Measurements from ENCODE around the gene CACNA1C. TPM values are rescaled to one million over a fixed set of nuclear protein-coding genes. Genes with fewer than 3 reads are reported as not detected.

The CACNA1C gene
- total RNA-seq, 1 donor from 2014 or later, result 20.0 TPM

GRCh38 chr12:2224961-2225360 lies 172.2 kb downstream of the CACNA1C start:
- FAIRE-seq (no peak), DNase-seq (ENCODE audit: low spot score in 2 of 2) (no peak)

GRCh38 chr12:2225696-2226095 lies 172.9 kb downstream of the CACNA1C start:
- FAIRE-seq, result no peak
- no peak for DNase-seq (ENCODE audit: low spot score in 2 of 2)

GRCh38 chr12:2226641-2227040 lies 173.9 kb downstream of the CACNA1C start:
- DNase-seq (ENCODE audit: low spot score in 2 of 2), result no peak

GRCh38 chr12:2227360-2227759 lies 174.6 kb downstream of the CACNA1C start:
- DNase-seq (ENCODE audit: low spot score in 2 of 2), result no peak
- FAIRE-seq, result no peak

More at GRCh38 chr12:2226641-2227040, 173.9 kb downstream of the CACNA1C start:
- FAIRE-seq, result no peak

GRCh38 chr12:2228535-2228934 lies 175.7 kb downstream of the CACNA1C start:
- no peak for DNase-seq (ENCODE audit: low spot score in 2 of 2)

GRCh38 chr12:2229661-2230539 lies 177.1 kb downstream of the CACNA1C start:
- no peak for FAIRE-seq
- no peak for DNase-seq (ENCODE audit: low spot score in 2 of 2)

More at GRCh38 chr12:2228535-2228934, 175.7 kb downstream of the CACNA1C start:
- no peak for FAIRE-seq

- FAIRE-seq, result no peak
- no peak for DNase-seq (ENCODE audit: low spot score in 2 of 2)
Measured at GRCh38 chr12:2231011-2231595, 178.3 kb downstream of the CACNA1C start.

GRCh38 chr12:2231956-2232355 lies 179.2 kb downstream of the CACNA1C start:
- no peak for DNase-seq (ENCODE audit: low spot score in 2 of 2)
- FAIRE-seq, result no peak

- FAIRE-seq (no peak), DNase-seq (ENCODE audit: low spot score in 2 of 2) (no peak)
Measured at GRCh38 chr12:2233034-2233433, 180.2 kb downstream of the CACNA1C start.

GRCh38 chr12:2234091-2234490 lies 181.3 kb downstream of the CACNA1C start:
- FAIRE-seq, result no peak
- DNase-seq (ENCODE audit: low spot score in 2 of 2), result no peak

- DNase-seq (ENCODE audit: low spot score in 2 of 2) (no peak), FAIRE-seq (no peak)
Measured at GRCh38 chr12:2234646-2235350, 182.0 kb downstream of the CACNA1C start.

GRCh38 chr12:2236506-2237294 lies 183.9 kb downstream of the CACNA1C start:
- FAIRE-seq (no peak), DNase-seq (ENCODE audit: low spot score in 2 of 2) (no peak)

GRCh38 chr12:2238111-2238510 lies 185.3 kb downstream of the CACNA1C start:
- FAIRE-seq, result no peak

GRCh38 chr12:2239381-2239871 lies 186.6 kb downstream of the CACNA1C start:
- DNase-seq (ENCODE audit: low spot score in 2 of 2) (peak in 1 of 2 donors; percentile 41), FAIRE-seq (no peak)

More at GRCh38 chr12:2238111-2238510, 185.3 kb downstream of the CACNA1C start:
- no peak for DNase-seq (ENCODE audit: low spot score in 2 of 2)

GRCh38 chr12:2240390-2240789 lies 187.6 kb downstream of the CACNA1C start:
- no peak for DNase-seq (ENCODE audit: low spot score in 2 of 2)
- FAIRE-seq, result no peak

GRCh38 chr12:2240984-2241383 lies 188.2 kb downstream of the CACNA1C start:
- no peak for FAIRE-seq
- DNase-seq (ENCODE audit: low spot score in 2 of 2), result no peak

GRCh38 chr12:2242216-2242615 lies 189.4 kb downstream of the CACNA1C start:
- DNase-seq (ENCODE audit: low spot score in 2 of 2) (no peak), FAIRE-seq (no peak)

GRCh38 chr12:2242816-2243215 lies 190.0 kb downstream of the CACNA1C start:
- FAIRE-seq (no peak), DNase-seq (ENCODE audit: low spot score in 2 of 2) (no peak)

- no peak for FAIRE-seq
Measured at GRCh38 chr12:2243275-2243674, 190.5 kb downstream of the CACNA1C start.

More at GRCh38 chr12:2243275-2243674, 190.5 kb downstream of the CACNA1C start:
- DNase-seq (ENCODE audit: low spot score in 2 of 2), result no peak
